Mesendoderm (in vitro differentiated cells): Measurements from ENCODE around the gene HDAC11.

Experiments
- DNase-seq: peaks from one replicate; pipeline ENCODE4 v3.0.0; 2013
- H2AK5ac ChIP-seq: 2 replicates; pipeline ENCODE4 v1.6.1; 2013; ENCODE audit warnings: low read length, inconsistent platforms
- H2BK120ac ChIP-seq: 2 replicates; pipeline ENCODE4 v1.6.1; 2013; ENCODE audit warnings: low read depth, mild to moderate bottlenecking, low read length, moderate library complexity, mixed read lengths
- H2BK15ac ChIP-seq: replicated peaks from 2 replicates; pipeline ENCODE4 v1.6.1; 2013; ENCODE audit warnings: low read depth, mild to moderate bottlenecking, moderate library complexity
- H2BK5ac ChIP-seq: 2 replicates; pipeline ENCODE4 v1.6.1; 2013; ENCODE audit warnings: low read length, inconsistent platforms
- H3K18ac ChIP-seq: 2 replicates; pipeline ENCODE4 v1.6.1; 2013; ENCODE audit warnings: mild to moderate bottlenecking, low read length, mixed read lengths
- H3K23ac ChIP-seq: one replicate; pipeline ENCODE4 v1.6.1; 2013; ENCODE audit warnings: low read length
- H3K27ac ChIP-seq: 2 replicates; pipeline ENCODE4 v1.5.1; 2013; ENCODE audit warnings: low read depth, mild to moderate bottlenecking, inconsistent platforms, low read length, moderate library complexity
- H3K27me3 ChIP-seq: 2 replicates; pipeline ENCODE4 v1.6.1; 2013; ENCODE audit warnings: low read length, control low read depth, mild to moderate bottlenecking, inconsistent platforms; ENCODE audit not compliant: insufficient read depth, poor library complexity
- H3K36me3 ChIP-seq: 2 replicates; pipeline ENCODE4 v1.6.1; 2013; ENCODE audit warnings: low read length, inconsistent platforms; ENCODE audit not compliant: control insufficient read depth, insufficient read depth
- H3K4ac ChIP-seq: one replicate; pipeline ENCODE4 v1.6.1; 2013; ENCODE audit warnings: low read depth, mild to moderate bottlenecking, low read length, moderate library complexity
- H3K4me1 ChIP-seq: 2 replicates; pipeline ENCODE4 v1.6.1; 2013; ENCODE audit warnings: low read depth, low read length, inconsistent platforms; ENCODE audit not compliant: control insufficient read depth
- H3K4me2 ChIP-seq: 2 replicates; pipeline ENCODE4 v1.6.1; 2013; ENCODE audit warnings: low read length
- H3K4me3 ChIP-seq: 2 replicates; pipeline ENCODE4 v1.5.1; 2013; ENCODE audit warnings: mild to moderate bottlenecking, low read length
- H3K56ac ChIP-seq: one replicate; pipeline ENCODE4 v1.6.1; 2013; ENCODE audit warnings: low read length
- H3K79me1 ChIP-seq: 2 replicates; pipeline ENCODE4 v1.6.1; 2013; ENCODE audit warnings: low read length, inconsistent platforms
- H3K79me2 ChIP-seq: 2 replicates; pipeline ENCODE4 v1.6.1; 2013; ENCODE audit warnings: mild to moderate bottlenecking, low read length; ENCODE audit not compliant: control insufficient read depth, insufficient read depth
- H3K9ac ChIP-seq: 2 replicates; pipeline ENCODE4 v1.6.1; 2013; ENCODE audit warnings: low read length, inconsistent platforms
- H4K5ac ChIP-seq: one replicate; pipeline ENCODE4 v1.6.1; 2013; ENCODE audit warnings: low read length
- H4K8ac ChIP-seq: one replicate; pipeline ENCODE4 v1.6.1; 2013; ENCODE audit warnings: low read depth, mild to moderate bottlenecking, control low read depth, low read length, moderate library complexity
- WGBS: extraction: QIAGEN DNeasy Blood & Tissue Kit; methylation state at CpG from one replicate; pipeline ENCODE4 v1.1.7; 2013; ENCODE audit warnings: low lambda C conversion rate, missing lambda C conversion rate; ENCODE audit not compliant: insufficient coverage; ENCODE audit errors: extremely low coverage; 5-methylcytosine and 5-hydroxymethylcytosine counted together

The HDAC11 gene

DNA sequence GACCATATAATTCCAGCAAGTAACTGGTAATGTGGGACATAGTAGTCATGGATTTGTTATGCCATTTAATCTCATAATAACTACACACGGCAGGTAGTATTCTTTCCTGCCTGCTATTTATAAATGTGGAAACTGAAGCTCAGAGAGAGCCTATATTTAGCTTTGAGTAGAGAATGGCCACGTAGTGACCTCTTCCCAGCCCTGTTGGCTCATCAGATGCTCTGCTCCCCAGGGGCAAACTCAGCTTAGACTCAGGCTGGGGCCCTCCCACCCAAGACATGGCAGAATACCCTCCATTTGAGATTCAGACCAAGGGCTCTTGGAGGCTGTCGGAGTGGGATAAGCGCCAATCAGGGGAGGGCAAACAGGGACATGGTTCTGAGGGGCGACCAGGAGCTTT, 17.3 kb upstream of the HDAC11 start:
- no peak overlapping the region for H2BK15ac ChIP-seq
- no peaks in the 10 kb centered on the region for H3K79me1 ChIP-seq
- H3K18ac ChIP-seq = no peak overlapping the region
- H3K56ac ChIP-seq = no peak overlapping the region
- DNase-seq = no peak
- no peak overlapping the region for H3K4me2 ChIP-seq
- no peak overlapping the region for H2BK5ac ChIP-seq
- H3K23ac ChIP-seq = no peak overlapping the region
- H3K4ac ChIP-seq = no peak overlapping the region
- no peaks in the 10 kb centered on the region for H3K27me3 ChIP-seq
- no peaks in the 10 kb centered on the region for H3K4me1 ChIP-seq
- H2AK5ac ChIP-seq = no peak overlapping the region
- H4K5ac ChIP-seq = no peak overlapping the region
- no peak overlapping the region for H3K4me3 ChIP-seq
- H3K9ac ChIP-seq = no peak overlapping the region
- H3K27ac ChIP-seq = no peak overlapping the region
- H2BK120ac ChIP-seq = no peak overlapping the region
- H4K8ac ChIP-seq = no peak overlapping the region
- no peaks in the 10 kb centered on the region for H3K36me3 ChIP-seq
- WGBS = no CpG with 5 or more reads among the region's 5 CpGs
- H3K79me2 ChIP-seq = no peaks in the 10 kb centered on the region

DNA sequence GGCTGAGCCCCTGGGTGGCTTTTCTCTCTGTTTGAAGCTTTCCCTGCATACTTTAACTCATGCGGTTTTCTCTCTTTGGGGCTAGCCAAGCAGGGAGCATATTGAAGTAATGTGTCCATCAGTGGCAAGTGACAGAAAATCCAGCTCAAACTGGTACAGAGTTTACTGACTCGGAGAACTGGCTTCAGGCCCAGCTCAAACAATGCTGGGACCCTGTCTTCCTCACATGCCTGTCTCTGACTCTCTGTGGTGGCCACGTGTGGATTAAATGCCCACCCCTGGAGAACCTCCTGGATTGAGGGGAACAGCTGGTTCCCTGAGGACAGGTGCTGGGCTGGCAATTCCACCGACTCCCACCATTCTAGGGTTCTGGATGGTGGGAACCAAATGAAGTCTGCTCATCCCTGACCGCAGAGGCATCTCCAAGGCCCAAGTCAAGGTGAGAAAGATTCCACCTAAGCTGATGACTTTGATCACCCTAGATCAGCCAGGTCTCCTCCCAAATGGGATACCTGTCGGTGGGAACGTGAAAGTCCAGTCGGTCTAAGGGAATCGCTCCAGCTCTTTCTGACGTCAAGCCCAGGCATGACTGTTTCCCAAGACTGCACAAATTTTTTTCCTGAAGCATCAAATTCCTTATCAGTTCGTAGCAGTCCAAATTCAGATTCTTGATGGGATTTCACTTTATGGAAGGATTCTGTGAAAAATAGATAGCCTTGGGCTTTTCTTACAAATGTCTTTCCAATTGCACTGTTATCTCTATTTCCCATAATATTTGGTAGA, 16.3 kb upstream of the HDAC11 start:
- no peaks in the 10 kb centered on the region for H3K79me2 ChIP-seq
- no peak overlapping the region for H3K27ac ChIP-seq
- no peaks in the 10 kb centered on the region for H3K27me3 ChIP-seq
- no peak overlapping the region for H3K23ac ChIP-seq
- no peak overlapping the region for H3K18ac ChIP-seq
- no peak overlapping the region for H2BK15ac ChIP-seq
- H3K36me3 ChIP-seq = no peaks in the 10 kb centered on the region
- DNase-seq = no peak
- H2BK120ac ChIP-seq = no peak overlapping the region
- no peak overlapping the region for H3K4ac ChIP-seq
- no peak overlapping the region for H2BK5ac ChIP-seq
- H3K56ac ChIP-seq = no peak overlapping the region
- no peaks in the 10 kb centered on the region for H3K79me1 ChIP-seq
- H3K4me1 ChIP-seq = no peaks in the 10 kb centered on the region
- no peak overlapping the region for H4K5ac ChIP-seq
- H4K8ac ChIP-seq = no peak overlapping the region
- H3K4me3 ChIP-seq = no peak overlapping the region
- no CpG with 5 or more reads among the region's 11 CpGs for WGBS
- no peak overlapping the region for H2AK5ac ChIP-seq
- H3K9ac ChIP-seq = no peak overlapping the region
- H3K4me2 ChIP-seq = no peak overlapping the region

DNA sequence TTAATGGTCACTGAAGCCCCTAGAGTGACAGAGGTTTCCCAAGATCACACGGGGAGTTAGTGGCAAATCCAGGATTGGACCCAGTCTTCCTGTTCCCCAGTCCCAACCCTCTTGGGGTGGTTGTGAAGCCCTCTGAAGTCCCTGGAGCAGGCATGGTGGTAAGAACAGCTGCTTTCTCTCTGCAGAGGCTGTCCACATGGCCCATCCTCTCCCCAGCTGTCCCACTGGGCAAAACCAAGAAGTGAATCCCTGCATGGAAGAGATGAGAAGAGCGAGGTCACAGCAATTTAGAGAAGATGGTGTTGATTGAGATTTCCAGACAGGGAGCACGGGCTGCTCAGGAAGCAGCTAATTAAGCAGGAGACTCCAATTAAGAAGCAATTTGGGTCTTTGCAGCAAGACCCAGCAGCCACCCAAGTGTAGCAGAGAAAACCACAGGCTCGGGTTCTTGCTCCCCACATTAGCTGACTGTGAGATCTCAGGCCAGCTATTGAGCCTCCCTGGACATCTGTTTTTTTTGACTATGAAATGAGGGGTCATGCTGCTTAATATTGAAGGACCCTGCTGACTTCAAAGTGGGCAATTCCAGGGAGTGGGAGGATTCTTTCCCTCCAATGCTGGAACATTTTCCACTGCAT, 14.8 kb upstream of the HDAC11 start:
- Histone ChIP-seq H3K4me1 (no peaks in the 10 kb centered on the region), H3K18ac (no peak overlapping the region), H3K4me2 (no peak overlapping the region), H3K79me2 (no peaks in the 10 kb centered on the region), H3K79me1 (no peaks in the 10 kb centered on the region), H3K9ac (no peak overlapping the region), H4K8ac (no peak overlapping the region), H2BK120ac (no peak overlapping the region), H3K27ac (no peak overlapping the region), H3K27me3 (no peaks in the 10 kb centered on the region), H3K4ac (no peak overlapping the region), H4K5ac (no peak overlapping the region), H3K4me3 (no peak overlapping the region), H3K36me3 (no peaks in the 10 kb centered on the region), H3K23ac (no peak overlapping the region), H2AK5ac (no peak overlapping the region), H2BK5ac (no peak overlapping the region), H3K56ac (no peak overlapping the region), H2BK15ac (no peak overlapping the region)
- whole genome bisulfite sequencing = no CpG with 5 or more reads among the region's 4 CpGs
- peak; percentile 29 for DNase-seq

DNA sequence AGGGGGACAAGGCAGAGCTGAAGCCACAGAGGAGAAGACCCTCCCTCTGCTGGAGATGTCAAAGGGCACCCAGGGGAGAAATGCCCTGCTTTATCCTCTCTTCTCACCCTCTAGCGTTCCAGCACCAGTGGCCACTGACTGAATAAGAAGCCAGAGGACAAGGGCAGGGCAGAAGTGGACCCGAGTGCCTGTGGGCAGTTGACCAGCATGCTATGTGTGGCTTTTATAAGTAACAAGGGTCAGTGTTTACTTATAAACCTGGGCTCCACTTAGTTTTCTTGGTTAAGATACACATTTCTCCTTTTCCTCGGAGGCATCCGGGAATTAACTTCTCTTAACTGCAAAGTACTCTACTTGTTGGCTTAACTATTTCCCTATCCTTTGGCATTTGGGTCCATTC, 13.3 kb upstream of the HDAC11 start:
- Histone ChIP-seq H3K27me3 (no peaks in the 10 kb centered on the region), H3K4me3 (no peak overlapping the region), H2BK15ac (no peak overlapping the region), H4K5ac (no peak overlapping the region), H3K23ac (no peak overlapping the region), H2BK5ac (no peak overlapping the region), H3K18ac (no peak overlapping the region), H2AK5ac (no peak overlapping the region), H3K79me2 (no peaks in the 10 kb centered on the region), H3K4me1 (no peaks in the 10 kb centered on the region), H3K36me3 (no peaks in the 10 kb centered on the region), H3K9ac (no peak overlapping the region), H3K4ac (no peak overlapping the region), H3K79me1 (no peaks in the 10 kb centered on the region), H3K4me2 (no peak overlapping the region), H3K56ac (no peak overlapping the region), H2BK120ac (no peak overlapping the region), H4K8ac (no peak overlapping the region), H3K27ac (no peak overlapping the region)
- DNase-seq = no peak
- WGBS = no CpG with 5 or more reads among the region's 4 CpGs

DNA sequence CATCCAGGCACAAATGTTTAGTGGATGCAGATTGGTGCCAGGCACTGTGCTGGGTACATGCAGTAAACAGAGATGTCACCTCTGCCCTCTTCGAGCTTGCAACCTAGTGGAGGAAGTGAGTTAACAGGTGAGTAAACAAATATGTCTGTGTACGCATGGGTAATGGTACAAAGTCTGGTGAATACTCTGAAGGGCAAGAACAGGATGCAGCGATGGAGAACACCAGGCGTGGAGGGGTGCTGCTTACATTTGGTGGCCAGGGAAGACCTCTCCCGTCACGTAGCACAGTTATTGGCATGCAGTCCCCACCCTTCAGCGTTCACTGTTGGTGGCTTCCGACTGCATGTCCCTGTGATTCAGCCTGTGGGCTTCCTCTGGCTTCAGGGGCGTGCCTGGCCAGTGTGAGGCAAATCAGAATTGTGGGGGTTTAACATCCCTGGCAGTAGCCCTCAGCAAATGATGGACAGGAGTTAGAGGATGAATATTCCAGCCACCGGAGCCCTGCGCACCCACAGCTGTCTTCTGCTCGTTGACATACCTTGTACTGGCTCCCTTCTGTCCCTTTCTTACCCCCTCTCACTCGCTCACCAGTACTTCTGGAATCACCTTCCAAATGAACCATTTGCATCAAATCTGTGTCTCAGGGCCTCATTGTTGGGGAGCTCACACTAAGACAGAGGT, 9.1 kb upstream of the HDAC11 start:
- no peak overlapping the region for H3K27ac ChIP-seq
- H3K79me2 ChIP-seq = no peaks in the 10 kb centered on the region
- DNase-seq = no peak
- no peak overlapping the region for H3K56ac ChIP-seq
- H3K36me3 ChIP-seq = no peaks in the 10 kb centered on the region
- H4K8ac ChIP-seq = no peak overlapping the region
- no CpG with 5 or more reads among the region's 13 CpGs for WGBS
- H2BK15ac ChIP-seq = no peak overlapping the region
- no peak overlapping the region for H3K4ac ChIP-seq
- H3K18ac ChIP-seq = no peak overlapping the region
- no peak overlapping the region for H3K4me2 ChIP-seq
- no peak overlapping the region for H3K23ac ChIP-seq
- H2BK5ac ChIP-seq = no peak overlapping the region
- H4K5ac ChIP-seq = no peak overlapping the region
- no peak overlapping the region for H3K9ac ChIP-seq
- no peaks in the 10 kb centered on the region for H3K27me3 ChIP-seq
- no peak overlapping the region for H3K4me3 ChIP-seq
- no peak overlapping the region for H2BK120ac ChIP-seq
- no peaks in the 10 kb centered on the region for H3K4me1 ChIP-seq
- H3K79me1 ChIP-seq = no peaks in the 10 kb centered on the region
- no peak overlapping the region for H2AK5ac ChIP-seq
